RWPE1 (cell line): ENCODE data around the gene KCNT1.

Experiments
- CTCF ChIA-PET: fragments of 350-600 bp; sonication (Branson Sonifier 250); formaldehyde crosslinking; extraction: SDS; loops from one replicate; lab custom pipeline; 2021; lab: Yijun Ruan, JAX
- POLR2A ChIA-PET: fragments of 400-600 bp; formaldehyde crosslinking; extraction: SDS; loops from one replicate; lab custom pipeline; 2020; ENCODE audit warnings: antibody characterized with exemption; ENCODE audit not compliant: low non-redundant PET; lab: Yijun Ruan, JAX
- DNase-seq: peaks from one replicate; pipeline ENCODE4 v3.0.0; 2012; ENCODE audit warnings: low spot score
- H3K27ac ChIP-seq: fragments of 450-650 bp; 2 replicates; pipeline ENCODE4 v1.5.1; 2017
- TF ChIP-seq, protein P1 (sequence below): fragments of 450-650 bp; conservative IDR thresholded peaks from 2 replicates; pipeline ENCODE4 v1.5.1; 2017; ENCODE audit warnings: low read depth, mild to moderate bottlenecking

KCNT1 gene

DNA sequence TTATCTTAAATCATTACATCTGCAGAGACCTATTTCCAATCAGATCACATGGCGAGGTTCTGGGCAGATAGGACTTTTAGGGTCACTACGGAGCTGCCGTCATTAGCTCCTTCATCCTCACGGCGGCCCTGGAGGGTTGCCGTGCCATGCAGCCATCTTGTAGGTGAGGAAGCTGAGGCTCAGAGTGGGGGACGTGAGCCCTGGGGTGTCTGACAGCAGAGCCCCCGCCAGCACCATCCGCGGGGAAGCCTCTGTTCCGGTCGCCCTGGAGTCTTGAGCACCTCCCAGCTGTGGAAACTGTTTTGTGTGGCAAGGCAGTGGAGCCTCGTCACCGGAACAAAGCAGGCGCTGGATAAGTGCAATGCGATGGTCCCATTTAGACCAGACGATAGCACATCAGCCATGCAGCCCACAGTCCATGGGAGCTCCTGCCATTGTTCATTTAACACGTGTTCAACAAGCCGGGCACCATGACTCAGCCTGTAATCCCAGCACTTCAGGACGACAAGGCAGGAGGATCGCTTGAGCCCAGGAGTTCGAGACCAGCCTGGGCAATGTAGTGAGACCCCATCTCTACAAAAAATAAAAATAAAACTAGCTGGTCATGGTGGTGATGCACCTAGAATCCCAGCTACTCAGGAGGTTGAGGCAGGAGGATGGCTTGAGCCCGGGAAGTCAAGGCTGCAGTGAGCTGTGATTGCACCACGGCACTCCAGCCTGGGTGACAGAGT lies 61.9 kb downstream of the KCNT1 start:
- ChIA-PET CTCF (interaction anchor here (0.6 to 1.2 kb wide), 2 partner anchors 33 to 951 kb away, joined by 3 to 4 read pairs; no protein-coding TSS in a partner anchor), POLR2A (interaction anchor here (0.6 kb wide), 1 partner anchor 96 kb away, joined by 3 read pairs; no protein-coding TSS in a partner anchor)
- TF ChIP-seq, protein P1, sequence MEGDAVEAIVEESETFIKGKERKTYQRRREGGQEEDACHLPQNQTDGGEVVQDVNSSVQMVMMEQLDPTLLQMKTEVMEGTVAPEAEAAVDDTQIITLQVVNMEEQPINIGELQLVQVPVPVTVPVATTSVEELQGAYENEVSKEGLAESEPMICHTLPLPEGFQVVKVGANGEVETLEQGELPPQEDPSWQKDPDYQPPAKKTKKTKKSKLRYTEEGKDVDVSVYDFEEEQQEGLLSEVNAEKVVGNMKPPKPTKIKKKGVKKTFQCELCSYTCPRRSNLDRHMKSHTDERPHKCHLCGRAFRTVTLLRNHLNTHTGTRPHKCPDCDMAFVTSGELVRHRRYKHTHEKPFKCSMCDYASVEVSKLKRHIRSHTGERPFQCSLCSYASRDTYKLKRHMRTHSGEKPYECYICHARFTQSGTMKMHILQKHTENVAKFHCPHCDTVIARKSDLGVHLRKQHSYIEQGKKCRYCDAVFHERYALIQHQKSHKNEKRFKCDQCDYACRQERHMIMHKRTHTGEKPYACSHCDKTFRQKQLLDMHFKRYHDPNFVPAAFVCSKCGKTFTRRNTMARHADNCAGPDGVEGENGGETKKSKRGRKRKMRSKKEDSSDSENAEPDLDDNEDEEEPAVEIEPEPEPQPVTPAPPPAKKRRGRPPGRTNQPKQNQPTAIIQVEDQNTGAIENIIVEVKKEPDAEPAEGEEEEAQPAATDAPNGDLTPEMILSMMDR: no peak
- no peak overlapping the region for H3K27ac ChIP-seq
- DNase-seq: no peak

DNA sequence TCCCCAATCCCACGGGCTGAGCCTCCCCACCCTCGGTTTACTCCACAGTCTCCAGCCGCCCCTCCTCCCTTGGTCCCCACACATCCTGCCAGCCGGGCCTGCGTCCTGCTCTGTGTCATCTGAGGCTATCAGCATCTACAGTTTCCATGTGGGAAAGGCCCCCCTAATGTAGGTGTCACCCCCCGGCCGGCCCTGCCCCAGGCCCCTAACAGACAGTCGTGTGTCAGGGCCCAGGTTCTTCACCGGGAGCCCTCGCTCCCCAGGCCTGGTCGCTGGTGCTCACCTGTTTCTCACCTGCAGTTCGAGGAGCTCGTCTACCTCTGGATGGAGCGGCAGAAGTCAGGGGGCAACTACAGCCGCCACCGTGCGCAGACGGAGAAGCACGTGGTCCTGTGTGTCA lies 62.7 kb downstream of the KCNT1 start:
- TF ChIP-seq, protein P1: no peak
- DNase-seq: no peak
- ChIA-PET CTCF (interaction anchor here (1.2 kb wide), 1 partner anchor 32 kb away, joined by 4 read pairs; no protein-coding TSS in a partner anchor), POLR2A (no interaction called here)
- H3K27ac ChIP-seq: no peak overlapping the region

DNA sequence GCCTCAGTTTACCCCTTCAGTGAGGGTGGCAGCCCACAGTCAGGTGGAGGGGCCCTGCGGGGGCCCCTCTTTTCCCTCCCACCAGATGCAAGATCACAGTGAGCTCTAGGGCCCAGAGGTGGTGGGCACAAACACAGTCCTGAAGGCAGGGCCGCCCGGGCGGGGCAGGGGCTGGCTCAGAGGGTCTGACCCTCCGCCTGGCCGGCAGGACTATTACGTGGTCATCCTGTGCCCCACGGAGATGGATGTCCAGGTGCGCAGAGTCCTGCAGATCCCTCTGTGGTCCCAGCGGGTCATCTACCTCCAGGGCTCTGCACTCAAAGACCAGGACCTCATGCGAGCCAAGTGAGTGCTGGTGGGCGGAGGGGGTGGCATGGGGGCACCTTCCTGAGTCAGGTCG lies 63.4 kb downstream of the KCNT1 start:
- ChIA-PET CTCF (no interaction called here), POLR2A (no interaction called here)
- H3K27ac ChIP-seq: no peak overlapping the region
- TF ChIP-seq, protein P1: no peak
- DNase-seq: no peak

DNA sequence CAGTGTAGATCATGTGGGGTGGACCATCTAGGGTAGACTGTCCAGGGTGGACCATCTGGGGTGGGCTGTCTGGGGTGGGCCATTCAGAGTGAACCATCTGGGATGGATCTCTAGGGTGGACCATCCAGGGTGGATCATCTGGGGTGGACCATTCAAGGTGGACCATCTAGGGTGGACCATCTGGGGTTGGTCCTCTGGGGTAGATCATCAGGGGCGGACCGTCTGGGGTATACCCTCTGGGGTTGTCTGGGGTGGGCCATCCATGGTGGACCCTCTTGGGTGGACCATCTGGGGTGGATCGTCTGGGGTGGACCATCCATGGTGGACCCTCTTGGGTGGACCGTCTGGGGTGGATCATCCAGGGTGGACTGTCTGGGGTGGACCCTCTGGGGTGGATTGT lies 64.3 kb downstream of the KCNT1 start:
- no peak for DNase-seq
- TF ChIP-seq, protein P1: no peak
- POLR2A ChIA-PET: no interaction called here
- CTCF ChIA-PET: no interaction called here
- no peak overlapping the region for H3K27ac ChIP-seq

DNA sequence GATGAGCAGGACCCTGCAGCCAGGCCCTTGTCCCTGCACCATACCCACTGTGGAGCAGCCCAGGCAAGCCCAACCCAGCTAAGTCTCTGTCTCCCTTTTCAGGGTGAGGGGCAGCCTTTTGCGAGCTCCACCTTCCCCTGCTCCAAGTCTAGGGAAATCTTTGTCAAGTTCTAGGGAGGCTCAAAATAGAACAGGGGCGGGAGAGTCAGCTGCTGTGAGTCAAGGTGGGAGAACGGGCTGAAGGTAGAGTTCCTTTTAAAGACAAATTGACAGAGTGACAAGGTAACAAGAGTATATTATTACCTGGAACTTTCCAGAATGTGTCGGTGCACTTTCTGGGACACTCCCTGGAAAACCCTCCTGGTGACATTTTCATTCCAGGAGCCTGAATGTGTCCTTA lies 64.7 kb downstream of the KCNT1 start:
- TF ChIP-seq, protein P1: no peak
- no peak for DNase-seq
- POLR2A ChIA-PET: no interaction called here
- no peak overlapping the region for H3K27ac ChIP-seq
- CTCF ChIA-PET: no interaction called here

DNA sequence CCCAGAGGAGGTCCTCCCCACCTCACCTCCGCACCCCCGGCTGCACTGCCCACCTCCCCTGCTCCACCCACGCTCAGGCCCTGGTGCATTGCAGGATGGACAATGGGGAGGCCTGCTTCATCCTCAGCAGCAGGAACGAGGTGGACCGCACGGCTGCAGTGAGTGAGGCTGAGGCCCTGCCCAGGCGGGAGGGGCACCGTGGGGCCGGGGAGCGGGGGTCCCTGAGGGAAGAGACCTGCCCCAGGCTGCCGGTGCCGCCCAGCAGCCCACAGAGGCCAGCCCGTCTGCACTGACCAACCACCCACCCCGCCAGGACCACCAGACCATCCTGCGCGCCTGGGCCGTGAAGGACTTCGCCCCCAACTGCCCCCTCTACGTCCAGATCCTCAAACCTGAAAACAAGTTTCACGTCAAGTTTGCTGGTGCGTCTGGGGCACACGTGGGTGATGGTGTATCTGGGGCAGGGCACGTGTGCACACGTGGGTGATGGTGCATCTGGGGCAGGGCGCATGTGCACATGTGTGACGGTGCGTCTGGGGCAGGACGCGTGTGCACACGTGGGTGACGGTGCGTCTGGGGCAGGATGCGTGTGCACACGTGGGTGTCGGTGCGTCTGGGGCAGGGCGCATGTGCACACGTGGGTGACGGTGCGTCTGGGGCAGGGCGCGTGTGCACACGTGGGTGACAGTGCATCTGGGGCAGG lies 66.7 kb downstream of the KCNT1 start:
- no peak for DNase-seq
- ChIA-PET CTCF (no interaction called here), POLR2A (no interaction called here)
- TF ChIP-seq, protein P1: no peak
- no peak overlapping the region for H3K27ac ChIP-seq
